ENCODE data around the gene ADGRG4. TPM values are rescaled to one million over a fixed set of nuclear protein-coding genes. Genes with fewer than 3 reads are reported as not detected.

ADGRG4 gene
- total and polyA plus RNA-seq, 3 experiments from 2014 or later = not detected

GRCh38 chrX:136336623-136337022, 35.9 kb downstream of the ADGRG4 start:
- Mint-ChIP-seq H3K27ac (no peak overlapping the region), H3K9me3 (peaks cover 0 to 3% (median 0%) of the 10 kb centered on the region in 5 donors), H3K4me3 (no peak overlapping the region), H3K36me3 (no peaks in the 10 kb centered on the region), H3K4me1 (no peaks in the 10 kb centered on the region), H3K27me3 (peaks cover 5 to 15% of the 10 kb centered on the region in 2 donors)
- no peak for DNase-seq
- no peak overlapping the region for H3K4me3 ChIP-seq (ENCODE audit: low read length)
- no peaks in the 10 kb centered on the region for H3K27me3 ChIP-seq (ENCODE audit: insufficient read depth, low read length, poor library complexity, severe bottlenecking)
- H3K9me3 ChIP-seq (ENCODE audit: low read length) = no peaks in the 10 kb centered on the region
- H3K27ac ChIP-seq (ENCODE audit: low read depth, low read length) = no peak overlapping the region
- ChIA-PET POLR2A (interaction anchor here (0.6 kb wide), 1 partner anchor 47 kb away, joined by 8 read pairs; no protein-coding TSS in a partner anchor), CTCF (no interaction called here)
- H3K36me3 ChIP-seq (ENCODE audit: insufficient read depth, low read length) = no peaks in the 10 kb centered on the region
- H3K4me1 ChIP-seq (ENCODE audit: insufficient read depth, low read length) = no peaks in the 10 kb centered on the region

GRCh38 chrX:136339702-136340101, 38.9 kb downstream of the ADGRG4 start:
- POLR2A ChIA-PET = no interaction called here

DNA sequence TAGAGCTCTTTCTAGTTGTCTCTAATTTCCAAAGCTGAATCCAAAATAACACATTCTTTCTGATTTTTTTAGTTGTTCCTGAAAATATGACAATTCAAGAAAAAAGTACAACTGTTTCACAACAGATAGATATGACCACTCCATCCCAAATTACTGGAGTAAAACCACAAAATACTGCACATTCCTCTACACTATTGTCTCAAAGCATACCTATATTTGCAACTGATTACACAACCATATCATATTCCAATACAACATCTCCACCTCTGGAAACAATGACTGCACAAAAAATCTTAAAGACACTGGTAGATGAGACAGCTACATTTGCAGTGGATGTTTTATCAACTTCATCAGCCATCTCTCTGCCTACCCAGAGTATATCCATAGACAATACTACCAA, 43.6 kb downstream of the ADGRG4 start:
- no peak for DNase-seq
- H3K4me3 Mint-ChIP-seq = no peak overlapping the region
- H3K4me1 ChIP-seq (ENCODE audit: insufficient read depth, low read length) = no peaks in the 10 kb centered on the region
- H3K27me3 Mint-ChIP-seq = peaks cover 12 to 20% of the 10 kb centered on the region in 2 donors
- no peaks in the 10 kb centered on the region for H3K9me3 ChIP-seq (ENCODE audit: low read length)
- POLR2A ChIA-PET = no interaction called here
- no peak overlapping the region for H3K4me3 ChIP-seq (ENCODE audit: low read length)
- H3K9me3 Mint-ChIP-seq = no peaks in the 10 kb centered on the region
- H3K36me3 Mint-ChIP-seq = no peaks in the 10 kb centered on the region
- H3K4me1 Mint-ChIP-seq = no peaks in the 10 kb centered on the region
- H3K27me3 ChIP-seq (ENCODE audit: insufficient read depth, low read length, poor library complexity, severe bottlenecking) = no peaks in the 10 kb centered on the region
- CTCF ChIA-PET = no interaction called here
- no peak overlapping the region for H3K27ac Mint-ChIP-seq
- no peak overlapping the region for H3K27ac ChIP-seq (ENCODE audit: low read depth, low read length)
- H3K36me3 ChIP-seq (ENCODE audit: insufficient read depth, low read length) = no peaks in the 10 kb centered on the region

More at GRCh38 chrX:136339702-136340101, 38.9 kb downstream of the ADGRG4 start:
- H3K27me3 ChIP-seq (ENCODE audit: insufficient read depth, low read length, poor library complexity, severe bottlenecking) = no peaks in the 10 kb centered on the region
- H3K36me3 ChIP-seq (ENCODE audit: insufficient read depth, low read length) = no peaks in the 10 kb centered on the region
- H3K27ac ChIP-seq (ENCODE audit: low read depth, low read length) = no peak overlapping the region
- DNase-seq = no peak
- H3K9me3 ChIP-seq (ENCODE audit: low read length) = no peaks in the 10 kb centered on the region
- H3K4me1 ChIP-seq (ENCODE audit: insufficient read depth, low read length) = no peaks in the 10 kb centered on the region
- Mint-ChIP-seq H3K4me3 (no peak overlapping the region), H3K27ac (no peak overlapping the region), H3K27me3 (peaks cover 9 to 14% of the 10 kb centered on the region in 2 donors), H3K9me3 (peaks cover 0 to 3% (median 0%) of the 10 kb centered on the region in 5 donors), H3K4me1 (no peaks in the 10 kb centered on the region), H3K36me3 (no peaks in the 10 kb centered on the region)
- CTCF ChIA-PET = no interaction called here
- H3K4me3 ChIP-seq (ENCODE audit: low read length) = no peak overlapping the region

DNA sequence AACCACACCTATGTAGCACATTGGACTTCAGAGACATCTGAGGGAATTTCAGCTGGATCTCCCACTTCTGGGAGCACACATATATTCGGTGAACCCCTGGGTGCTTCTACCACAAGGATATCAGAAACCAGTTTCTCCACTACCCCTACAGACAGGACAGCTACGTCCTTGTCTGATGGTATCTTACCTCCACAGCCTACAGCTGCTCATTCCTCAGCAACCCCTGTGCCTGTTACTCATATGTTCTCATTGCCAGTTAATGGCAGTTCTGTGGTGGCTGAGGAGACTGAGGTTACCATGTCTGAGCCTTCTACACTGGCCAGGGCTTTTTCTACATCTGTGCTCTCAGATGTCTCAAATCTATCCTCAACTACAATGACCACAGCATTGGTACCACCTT, 45.7 kb downstream of the ADGRG4 start:
- CTCF ChIA-PET = interaction anchor here (1.7 kb wide), 1 partner anchor 9 kb away, joined by 3 read pairs; no protein-coding TSS in a partner anchor
- POLR2A ChIA-PET = no interaction called here
- Histone ChIP-seq H3K36me3 (ENCODE audit: insufficient read depth, low read length) (no peaks in the 10 kb centered on the region), H3K27ac (ENCODE audit: low read depth, low read length) (no peak overlapping the region), H3K4me3 (ENCODE audit: low read length) (no peak overlapping the region), H3K9me3 (ENCODE audit: low read length) (no peaks in the 10 kb centered on the region), H3K27me3 (ENCODE audit: insufficient read depth, low read length, poor library complexity, severe bottlenecking) (no peaks in the 10 kb centered on the region), H3K4me1 (ENCODE audit: insufficient read depth, low read length) (no peaks in the 10 kb centered on the region)
- no peak for DNase-seq
- H3K9me3 Mint-ChIP-seq = no peaks in the 10 kb centered on the region
- H3K4me3 Mint-ChIP-seq = no peak overlapping the region
- peaks cover 4 to 15% of the 10 kb centered on the region in 2 donors for H3K27me3 Mint-ChIP-seq
- no peaks in the 10 kb centered on the region for H3K36me3 Mint-ChIP-seq
- no peaks in the 10 kb centered on the region for H3K4me1 Mint-ChIP-seq
- H3K27ac Mint-ChIP-seq = no peak overlapping the region

- ChIA-PET POLR2A (no interaction called here), CTCF (no interaction called here)
- Mint-ChIP-seq H3K4me1 (no peaks in the 10 kb centered on the region), H3K27ac (no peak overlapping the region), H3K36me3 (no peaks in the 10 kb centered on the region), H3K4me3 (no peak overlapping the region), H3K27me3 (peaks cover 4 to 15% of the 10 kb centered on the region in 2 donors), H3K9me3 (no peaks in the 10 kb centered on the region)
- Histone ChIP-seq H3K4me3 (ENCODE audit: low read length) (no peak overlapping the region), H3K9me3 (ENCODE audit: low read length) (no peaks in the 10 kb centered on the region), H3K27ac (ENCODE audit: low read depth, low read length) (no peak overlapping the region), H3K4me1 (ENCODE audit: insufficient read depth, low read length) (no peaks in the 10 kb centered on the region), H3K36me3 (ENCODE audit: insufficient read depth, low read length) (no peaks in the 10 kb centered on the region), H3K27me3 (ENCODE audit: insufficient read depth, low read length, poor library complexity, severe bottlenecking) (no peaks in the 10 kb centered on the region)
- no peak for DNase-seq
Measured at GRCh38 chrX:136347706-136348105, 46.9 kb downstream of the ADGRG4 start.

DNA sequence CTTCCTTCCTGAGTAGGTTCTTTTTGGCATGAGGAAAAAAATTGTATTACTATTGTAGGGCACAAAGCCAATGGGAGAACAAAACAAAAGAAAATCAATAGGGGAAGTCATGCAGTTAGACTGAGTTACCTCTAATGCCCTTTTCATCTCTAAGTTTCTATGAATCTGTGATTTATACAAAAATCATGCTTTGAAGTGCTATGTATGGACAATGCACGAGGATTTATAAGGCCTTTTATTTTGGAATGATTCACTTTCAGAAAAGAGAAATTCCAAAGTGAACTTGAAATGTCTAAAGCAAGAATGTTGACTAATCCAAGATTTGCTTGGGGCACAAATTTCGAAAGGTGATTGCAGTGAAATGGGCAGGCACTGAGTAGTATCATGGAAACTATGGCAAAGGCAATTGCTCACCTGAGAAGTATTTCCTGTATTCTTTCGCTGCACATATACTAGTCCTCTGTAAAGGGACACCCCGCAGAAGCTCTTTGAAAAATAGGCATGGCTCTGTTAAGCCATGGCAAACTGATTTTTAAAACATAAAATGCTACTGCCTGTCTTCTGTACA, 52.8 kb downstream of the ADGRG4 start:
- Histone ChIP-seq H3K27ac (ENCODE audit: low read depth, low read length) (no peak overlapping the region), H3K4me3 (ENCODE audit: low read length) (no peak overlapping the region), H3K9me3 (ENCODE audit: low read length) (no peaks in the 10 kb centered on the region), H3K36me3 (ENCODE audit: insufficient read depth, low read length) (no peaks in the 10 kb centered on the region), H3K27me3 (ENCODE audit: insufficient read depth, low read length, poor library complexity, severe bottlenecking) (no peaks in the 10 kb centered on the region), H3K4me1 (ENCODE audit: insufficient read depth, low read length) (no peaks in the 10 kb centered on the region)
- H3K36me3 Mint-ChIP-seq = no peaks in the 10 kb centered on the region
- no peak overlapping the region for H3K4me3 Mint-ChIP-seq
- CTCF ChIA-PET = no interaction called here
- peaks cover 2 to 9% of the 10 kb centered on the region in 2 donors for H3K27me3 Mint-ChIP-seq
- no peak for DNase-seq
- no peaks in the 10 kb centered on the region for H3K9me3 Mint-ChIP-seq
- no peak overlapping the region for H3K27ac Mint-ChIP-seq
- no peaks in the 10 kb centered on the region for H3K4me1 Mint-ChIP-seq
- POLR2A ChIA-PET = no interaction called here

GRCh38 chrX:136354201-136354600, 53.4 kb downstream of the ADGRG4 start:
- Histone ChIP-seq H3K4me1 (ENCODE audit: insufficient read depth, low read length) (no peaks in the 10 kb centered on the region), H3K36me3 (ENCODE audit: insufficient read depth, low read length) (no peaks in the 10 kb centered on the region), H3K27me3 (ENCODE audit: insufficient read depth, low read length, poor library complexity, severe bottlenecking) (no peaks in the 10 kb centered on the region), H3K9me3 (ENCODE audit: low read length) (no peaks in the 10 kb centered on the region), H3K4me3 (ENCODE audit: low read length) (no peak overlapping the region), H3K27ac (ENCODE audit: low read depth, low read length) (no peak overlapping the region)
- POLR2A ChIA-PET = no interaction called here
- H3K4me1 Mint-ChIP-seq = no peaks in the 10 kb centered on the region
- no peak overlapping the region for H3K27ac Mint-ChIP-seq
- peaks cover 2 to 9% of the 10 kb centered on the region in 2 donors for H3K27me3 Mint-ChIP-seq
- H3K9me3 Mint-ChIP-seq = no peaks in the 10 kb centered on the region
- no peak for DNase-seq
- no peaks in the 10 kb centered on the region for H3K36me3 Mint-ChIP-seq
- no peak overlapping the region for H3K4me3 Mint-ChIP-seq
- CTCF ChIA-PET = no interaction called here

DNA sequence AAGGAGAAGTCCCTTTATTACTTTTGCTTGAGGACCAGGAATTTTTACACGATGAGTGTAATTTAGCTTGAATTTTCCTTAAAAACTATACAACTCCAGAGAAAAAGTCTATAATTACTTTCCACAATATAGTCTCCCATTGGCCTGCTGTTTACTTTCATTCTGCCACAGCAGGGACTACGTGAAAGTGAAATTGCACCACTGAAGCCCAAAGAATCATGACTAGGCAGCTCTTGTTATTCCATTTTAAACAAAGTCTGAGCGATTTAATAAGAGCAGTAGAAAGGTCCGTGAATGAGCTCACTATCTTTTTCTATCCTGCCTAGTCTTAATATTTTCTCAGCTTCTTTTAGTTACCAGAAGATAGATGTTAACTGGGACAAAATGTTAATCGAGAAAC, 68.6 kb downstream of the ADGRG4 start:
- no peak overlapping the region for H3K4me3 ChIP-seq (ENCODE audit: low read length)
- no peaks in the 10 kb centered on the region for H3K9me3 ChIP-seq (ENCODE audit: low read length)
- Mint-ChIP-seq H3K4me3 (no peak overlapping the region), H3K27ac (no peak overlapping the region), H3K27me3 (peaks cover 11 to 16% of the 10 kb centered on the region in 2 donors), H3K4me1 (no peaks in the 10 kb centered on the region), H3K36me3 (no peaks in the 10 kb centered on the region), H3K9me3 (no peaks in the 10 kb centered on the region)
- CTCF ChIA-PET = no interaction called here
- no peaks in the 10 kb centered on the region for H3K4me1 ChIP-seq (ENCODE audit: insufficient read depth, low read length)
- H3K27ac ChIP-seq (ENCODE audit: low read depth, low read length) = no peak overlapping the region
- H3K36me3 ChIP-seq (ENCODE audit: insufficient read depth, low read length) = no peaks in the 10 kb centered on the region
- no peaks in the 10 kb centered on the region for H3K27me3 ChIP-seq (ENCODE audit: insufficient read depth, low read length, poor library complexity, severe bottlenecking)
- no peak for DNase-seq
- POLR2A ChIA-PET = no interaction called here

DNA sequence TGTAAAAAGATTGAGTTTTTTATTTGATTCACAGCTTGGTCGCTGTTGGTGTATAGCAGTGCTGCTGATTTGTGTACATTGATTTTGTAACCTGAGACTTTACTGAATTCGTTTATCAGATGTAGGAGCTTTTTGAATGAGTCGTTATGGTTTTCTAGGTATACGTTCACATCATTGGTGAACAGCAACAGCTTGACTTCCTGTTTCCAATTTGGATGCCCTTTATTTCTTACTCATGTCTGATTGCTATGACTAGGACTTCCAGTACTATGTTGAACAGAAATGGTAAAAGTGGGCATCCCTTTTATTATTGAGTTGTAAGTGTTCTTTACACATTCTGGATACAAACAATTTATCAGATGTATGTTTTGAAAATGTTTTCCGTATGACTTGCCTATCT, 76.0 kb downstream of the ADGRG4 start:
- no peaks in the 10 kb centered on the region for H3K4me1 ChIP-seq (ENCODE audit: insufficient read depth, low read length)
- H3K36me3 ChIP-seq (ENCODE audit: insufficient read depth, low read length) = no peaks in the 10 kb centered on the region
- no peak for DNase-seq
- ChIA-PET POLR2A (no interaction called here), CTCF (no interaction called here)
- H3K9me3 ChIP-seq (ENCODE audit: low read length) = no peaks in the 10 kb centered on the region
- no peaks in the 10 kb centered on the region for H3K27me3 ChIP-seq (ENCODE audit: insufficient read depth, low read length, poor library complexity, severe bottlenecking)
- Mint-ChIP-seq H3K36me3 (no peaks in the 10 kb centered on the region), H3K4me3 (no peak overlapping the region), H3K27me3 (peaks cover 6% of the 10 kb centered on the region in 2 donors), H3K27ac (no peak overlapping the region), H3K4me1 (no peaks in the 10 kb centered on the region), H3K9me3 (peaks cover 0 to 5% (median 0%) of the 10 kb centered on the region in 5 donors)
- H3K4me3 ChIP-seq (ENCODE audit: low read length) = no peak overlapping the region
- H3K27ac ChIP-seq (ENCODE audit: low read depth, low read length) = no peak overlapping the region
